22Rv1 (cell line): ENCODE measurements around the gene ATXN1.

Experiments
- CTCF ChIP-seq: fragments of 450-650 bp; IDR thresholded peaks from 2 replicates; pipeline ENCODE4 v1.5.1; 2017; ENCODE audit warnings: mild to moderate bottlenecking
- ZFX ChIP-seq: fragments of 450-650 bp; IDR thresholded peaks from 2 replicates; pipeline ENCODE4 v1.6.1; 2017; ENCODE audit warnings: antibody characterized with exemption, borderline replicate concordance

- TF ChIP-seq CTCF (no peak), ZFX (no peak)
Observed at GRCh38 chr6:16292942-16293341, 468.3 kb downstream of the ATXN1 start.
